HG03280 (cell line): ENCODE results near the gene EMC1.
A peak's percentile ranks its signal among the peaks of the same experiment; 100 is the strongest.
"Not testable (repeated sequence)": the region's sequence is repeated elsewhere in the genome, so short reads cannot be mapped to it uniquely, and the experiment has no call there.

ENCODE experiments used
- ATAC-seq: cut with Tn5 transposase; IDR thresholded peaks from one replicate; pipeline ENCODE4 v1.9.1; 2021; ENCODE audit warnings: mild to moderate bottlenecking, moderate library complexity; ENCODE audit not compliant: unreplicated experiment

Gene EMC1

GRCh38 chr1:19262047-19262446, 10.7 kb upstream of the EMC1 start:
- no peak for ATAC-seq

GRCh38 chr1:19260211-19261138, 9.2 kb upstream of the EMC1 start:
- no peak for ATAC-seq

- no peak for ATAC-seq
Observed at GRCh38 chr1:19258353-19258752, 7.0 kb upstream of the EMC1 start.

DNA sequence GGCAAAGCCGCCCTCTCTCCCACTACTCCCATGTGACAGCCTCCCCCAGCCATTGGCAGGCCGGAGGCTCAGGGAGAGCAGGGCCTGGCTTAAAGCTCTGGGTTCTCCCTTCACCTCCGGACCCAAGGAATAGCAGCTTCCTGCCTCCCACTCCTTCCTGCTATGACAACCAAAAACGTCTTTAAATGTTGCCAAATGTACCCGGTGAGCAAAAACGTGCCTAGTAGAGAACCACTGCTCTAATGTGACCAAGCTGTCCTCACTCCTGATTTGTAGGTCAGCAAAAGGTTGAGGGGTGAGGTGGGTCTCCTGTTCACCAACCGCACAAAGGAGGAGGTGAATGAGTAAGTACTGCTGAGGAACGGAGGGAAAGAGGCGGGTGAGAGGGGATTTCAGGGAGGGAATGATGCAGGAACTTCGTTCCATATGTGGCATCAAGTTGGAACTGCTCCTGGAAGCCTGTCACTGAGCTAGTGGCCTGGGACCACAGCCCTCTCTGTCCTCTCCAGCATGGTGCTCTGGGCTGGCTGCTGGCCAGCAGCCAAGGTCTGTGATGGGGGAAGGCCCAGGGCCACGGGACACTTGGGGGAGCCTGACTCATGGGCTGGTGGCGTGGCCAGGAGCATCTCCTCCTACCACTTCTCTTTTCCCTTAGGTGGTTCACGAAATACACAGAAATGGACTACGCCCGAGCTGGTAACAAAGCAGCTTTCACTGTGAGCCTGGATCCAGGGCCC, 6.0 kb upstream of the EMC1 start:
- no peak for ATAC-seq

GRCh38 chr1:19256301-19256700, 5.0 kb upstream of the EMC1 start:
- ATAC-seq, result not testable (repeated sequence)

DNA sequence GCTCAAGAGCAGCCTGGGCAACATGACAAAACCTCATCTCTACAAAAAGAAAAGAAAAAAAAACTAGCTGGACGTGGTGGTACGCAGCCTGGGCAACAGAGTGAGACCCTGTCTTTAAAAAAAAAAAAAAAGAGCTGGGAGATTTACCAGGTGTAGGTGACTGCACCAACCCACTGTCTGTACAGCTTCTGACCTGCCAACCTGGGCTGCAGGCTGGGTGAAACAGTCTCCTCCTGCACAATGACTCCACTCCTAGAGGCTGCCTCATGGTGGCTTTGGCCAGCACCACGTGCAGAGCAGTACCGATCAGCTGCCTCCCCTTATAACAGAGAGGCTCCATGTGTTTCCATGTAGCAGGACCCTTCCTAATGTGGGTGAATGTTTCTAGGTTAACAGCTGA, 4.0 kb upstream of the EMC1 start:
- no peak for ATAC-seq

GRCh38 chr1:19254416-19254815, 3.1 kb upstream of the EMC1 start:
- no peak for ATAC-seq

GRCh38 chr1:19250629-19251304, 557 bp downstream of the EMC1 start:
- no peak for ATAC-seq

DNA sequence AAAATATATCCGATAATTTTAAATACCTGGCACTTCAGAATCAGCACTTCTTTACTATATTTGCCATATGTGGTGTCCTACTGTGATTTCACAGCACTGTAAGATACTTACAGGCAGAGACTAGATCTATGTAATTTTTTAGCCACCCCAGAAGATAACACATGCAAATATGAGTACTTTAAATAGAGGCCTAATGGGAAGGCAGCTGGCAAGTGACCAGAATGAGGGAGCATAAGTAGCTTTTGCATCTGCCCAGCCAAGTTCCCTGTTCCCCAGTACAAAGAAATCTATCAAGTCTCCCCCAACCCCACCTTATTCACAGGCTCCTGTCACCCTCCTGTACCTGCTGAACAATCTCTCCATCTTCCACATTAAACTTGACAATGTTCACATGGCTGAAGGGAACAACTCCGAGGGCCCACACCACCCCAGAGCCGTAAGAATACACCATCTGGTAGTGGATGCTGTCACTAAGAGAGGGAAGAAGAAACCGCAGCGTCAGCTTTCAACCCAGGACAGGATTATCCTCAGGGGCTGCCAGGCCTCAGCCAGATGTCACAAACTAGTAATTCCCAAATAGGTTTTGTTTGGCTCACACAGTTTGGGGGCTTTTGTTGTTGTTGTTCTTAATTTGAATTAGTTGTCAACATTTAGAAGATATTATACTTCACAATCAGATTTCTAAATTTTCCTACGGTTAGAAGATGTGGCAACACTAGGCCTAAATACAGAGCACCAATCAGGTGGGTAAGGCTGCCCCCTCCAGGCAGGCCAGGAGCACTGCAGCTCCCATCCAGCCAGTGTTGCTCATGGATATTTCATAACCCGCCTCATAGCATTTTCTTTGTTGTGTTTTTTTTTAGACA, 10.4 kb downstream of the EMC1 start:
- ATAC-seq, result peak; percentile 51

GRCh38 chr1:19239876-19240275, 11.4 kb downstream of the EMC1 start:
- ATAC-seq, result no peak

GRCh38 chr1:19234224-19234623, 17.1 kb downstream of the EMC1 start:
- no peak for ATAC-seq

- no peak for ATAC-seq
Observed at GRCh38 chr1:19232524-19232846, 18.8 kb downstream of the EMC1 start.

DNA sequence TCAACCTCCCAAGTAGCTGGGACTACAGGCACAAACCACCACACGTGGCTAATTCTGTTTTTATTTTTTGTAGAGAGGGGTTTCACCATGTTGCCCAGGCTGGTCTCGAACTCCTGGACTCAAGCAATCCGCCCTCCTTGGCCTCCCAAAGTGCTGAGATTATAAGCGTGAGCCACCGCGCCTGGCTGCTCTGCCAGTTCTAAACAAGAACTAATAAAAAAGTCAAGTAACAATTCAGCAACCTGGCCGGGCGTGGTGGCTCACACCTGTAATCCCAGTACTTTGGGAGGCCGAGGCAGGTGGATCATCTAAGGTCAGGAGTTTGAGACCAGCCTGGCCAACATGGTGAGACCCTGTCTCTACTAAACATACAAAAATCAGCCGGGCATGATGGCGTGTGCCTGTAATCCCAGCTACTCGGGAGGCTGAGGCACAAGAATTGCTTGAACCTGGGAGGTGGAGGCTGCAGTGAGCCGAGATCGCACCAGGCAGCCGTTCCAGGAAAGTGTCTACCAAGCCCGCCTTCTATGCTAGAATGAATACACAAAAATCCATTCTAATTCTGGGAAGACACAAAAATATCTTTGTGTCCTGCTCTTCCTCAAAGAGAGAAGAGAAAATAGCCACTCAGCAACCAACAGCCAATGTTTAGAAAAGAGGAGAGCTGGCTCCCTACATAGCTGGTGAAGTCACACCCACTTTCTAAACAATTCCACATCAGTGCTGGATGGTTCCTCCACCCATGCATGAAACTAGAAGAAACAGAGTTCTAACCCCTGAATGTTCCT, 19.4 kb downstream of the EMC1 start:
- ATAC-seq, result not testable (repeated sequence)

DNA sequence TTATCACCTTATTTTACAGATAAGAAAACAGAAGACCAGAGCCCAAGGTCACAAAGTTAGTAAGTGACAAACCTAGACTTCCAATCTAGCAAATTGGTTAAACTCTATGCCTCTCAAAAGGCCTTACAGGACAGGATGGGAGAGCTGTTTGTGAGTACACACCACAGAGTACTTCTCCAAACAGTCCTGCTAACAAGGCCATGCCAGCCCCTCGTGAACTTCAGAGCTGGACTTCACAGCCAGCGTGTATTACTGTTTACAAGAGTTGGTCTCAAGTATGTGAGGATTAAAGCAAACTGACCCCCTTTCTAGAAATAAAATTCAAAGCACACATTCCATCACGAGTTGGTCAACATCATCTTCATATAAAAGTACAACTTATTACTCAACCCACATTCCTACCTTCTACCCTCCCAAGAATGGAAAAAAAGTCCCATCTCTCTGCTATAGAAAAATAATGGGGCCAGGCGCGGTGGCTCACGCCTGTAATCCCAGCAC, 21.4 kb downstream of the EMC1 start:
- no peak for ATAC-seq

- no peak for ATAC-seq
Observed at GRCh38 chr1:19229229-19229628, 22.1 kb downstream of the EMC1 start.

- no peak for ATAC-seq
Observed at GRCh38 chr1:19222979-19223824, 28.1 kb downstream of the EMC1 start.

DNA sequence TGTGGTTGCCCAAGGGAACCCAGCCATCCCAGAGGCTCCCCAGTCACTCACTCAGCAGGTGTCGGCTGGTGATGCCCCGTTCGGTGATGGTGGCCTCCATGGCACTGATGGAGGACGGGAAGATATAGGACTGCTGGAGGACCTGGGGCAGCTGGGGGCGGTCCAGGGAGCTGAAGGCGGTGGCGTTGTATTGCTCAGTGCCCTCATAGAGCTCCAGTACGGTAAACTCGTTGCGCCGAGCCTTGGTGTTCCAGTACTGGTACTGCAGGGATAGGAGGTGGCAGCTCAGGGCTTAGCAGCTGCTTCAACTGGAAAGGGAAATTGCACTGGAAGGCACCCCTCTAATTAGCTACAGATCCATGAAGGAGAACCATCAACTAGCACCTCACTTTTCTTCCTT, 28.8 kb downstream of the EMC1 start:
- no peak for ATAC-seq

DNA sequence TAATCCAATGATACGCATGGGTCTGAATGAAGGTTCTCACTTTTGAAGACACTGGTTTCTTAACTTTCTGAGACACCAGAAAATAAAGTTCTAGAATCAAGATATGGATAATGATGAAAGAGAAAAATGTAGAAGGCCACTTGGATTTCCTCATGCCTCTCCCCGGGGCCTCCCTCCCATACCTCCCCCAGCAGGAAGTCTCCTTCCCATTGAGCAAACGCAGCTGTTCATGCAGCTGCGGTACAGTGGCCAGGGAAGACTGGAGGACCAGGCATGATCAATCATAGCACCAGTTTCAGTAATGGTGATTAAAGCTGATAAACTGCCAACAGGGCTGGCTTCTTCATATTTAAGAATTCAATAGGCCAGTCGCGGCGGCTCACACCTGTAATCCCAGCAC, 30.3 kb downstream of the EMC1 start:
- ATAC-seq, result no peak
